ENCODE results near the gene ATP6V0E2. TPM values are rescaled to one million over a fixed set of nuclear protein-coding genes. Genes with fewer than 3 reads are reported as not detected.

Gene ATP6V0E2
- total and polyA plus RNA-seq, 10 donors = 19.3 to 35.4 (median 28.7) TPM

GRCh38 chr7:149881328-149882247, 7.8 kb downstream of the ATP6V0E2 start:
- Histone ChIP-seq H3K4me1 (peaks cover 4 to 29% (median 11%) of the 10 kb centered on the region in 6 donors), H3K4me3 (no peak overlapping the region), H3K9me3 (no peaks in the 10 kb centered on the region), H3K36me3 (peaks cover 0 to 47% (median 8%) of the 10 kb centered on the region in 6 donors), H3K27ac (no peak overlapping the region), H3K27me3 (replicated peaks in 1 of 7) (no peaks in the 10 kb centered on the region)
- TF ChIP-seq CTCF (IDR thresholded peaks at IDR 0.05 in 8 of 11, conservative IDR thresholded peaks at IDR 0.05 in 3 of 11) (no peak), POLR2A (IDR thresholded peaks at IDR 0.05) (no peak), POLR2AphosphoS5 (IDR thresholded peaks at IDR 0.05) (no peak)
- intact Hi-C loops (cut with DNase I; ENCODE audit: low total_unique reads) = no loop called here
- DNase-seq = no peak
- 84 to 89% (median 85%) methylated on average over 17 to 19 of the region's 19 CpGs for WGBS, 5 donors

GRCh38 chr7:149882248-149883047, 8.7 kb downstream of the ATP6V0E2 start:
- WGBS, 5 donors = 80 to 94% (median 87%) methylated on average over 11 of the region's 11 CpGs
- no peak for DNase-seq

GRCh38 chr7:149883048-149883438, 9.3 kb downstream of the ATP6V0E2 start:
- H3K27ac ChIP-seq = no peak overlapping the region
- H3K9me3 ChIP-seq = no peaks in the 10 kb centered on the region
- TF ChIP-seq POLR2A (IDR thresholded peaks at IDR 0.05) (no peak), POLR2AphosphoS5 (IDR thresholded peaks at IDR 0.05) (no peak), CTCF (IDR thresholded peaks at IDR 0.05 in 8 of 11, conservative IDR thresholded peaks at IDR 0.05 in 3 of 11) (no peak)
- WGBS, 5 donors = 55 to 64% (median 59%) methylated on average over 8 of the region's 8 CpGs
- intact Hi-C loops (cut with DNase I; ENCODE audit: low total_unique reads) = no loop called here
- DNase-seq = no peak
- H3K36me3 ChIP-seq = peaks cover 0 to 32% (median 8%) of the 10 kb centered on the region in 6 donors
- H3K4me3 ChIP-seq = no peak overlapping the region
- peaks cover 4 to 33% (median 11%) of the 10 kb centered on the region in 6 donors for H3K4me1 ChIP-seq
- H3K27me3 ChIP-seq (replicated peaks in 1 of 7) = no peaks in the 10 kb centered on the region

More at GRCh38 chr7:149882248-149883047, 8.7 kb downstream of the ATP6V0E2 start:
- Histone ChIP-seq H3K27ac (no peak overlapping the region), H3K9me3 (no peaks in the 10 kb centered on the region), H3K36me3 (peaks cover 0 to 38% (median 8%) of the 10 kb centered on the region in 6 donors), H3K4me3 (no peak overlapping the region), H3K4me1 (peaks cover 4 to 33% (median 11%) of the 10 kb centered on the region in 6 donors), H3K27me3 (replicated peaks in 1 of 7) (no peaks in the 10 kb centered on the region)
- intact Hi-C loops (cut with DNase I; ENCODE audit: low total_unique reads) = no loop called here
- TF ChIP-seq POLR2A (IDR thresholded peaks at IDR 0.05) = no peak

- H3K27ac ChIP-seq = no peak overlapping the region
- no peak for DNase-seq
These were observed 9.7 kb downstream of the ATP6V0E2 start for GRCh38 chr7:149883452-149883861.

More at GRCh38 chr7:149883452-149883861, 9.7 kb downstream of the ATP6V0E2 start:
- Histone ChIP-seq H3K4me1 (peaks cover 4 to 33% (median 11%) of the 10 kb centered on the region in 6 donors), H3K4me3 (no peak overlapping the region), H3K9me3 (no peaks in the 10 kb centered on the region), H3K27me3 (replicated peaks in 1 of 7) (no peaks in the 10 kb centered on the region), H3K36me3 (peaks cover 0 to 28% (median 8%) of the 10 kb centered on the region in 6 donors)
- TF ChIP-seq CTCF (IDR thresholded peaks at IDR 0.05 in 8 of 11, conservative IDR thresholded peaks at IDR 0.05 in 3 of 11) (peak; percentile 16 to 74 (median 57)), POLR2A (IDR thresholded peaks at IDR 0.05) (no peak), POLR2AphosphoS5 (IDR thresholded peaks at IDR 0.05) (no peak)
- 26 to 32% (median 29%) methylated on average over 12 of the region's 12 CpGs for WGBS, 5 donors
- intact Hi-C loops (cut with DNase I; ENCODE audit: low total_unique reads) = no loop called here
